Renal pelvis (tissue), 4 donors: ENCODE results near the gene CROCC. TPM values are rescaled to one million over a fixed set of nuclear protein-coding genes. Genes with fewer than 3 reads are reported as not detected.

Experiments used
- DNase-seq: peaks from one replicate; pipeline ENCODE4 v3.0.0-alpha.2; 2013
- polyA plus RNA-seq, 3 donors: library from polyadenylated mRNA; unstranded; fragments of 120-200 nt; gene quantifications; one replicate each; pipeline ENCODE4 v1.2.1, GENCODE V29; 2013; ENCODE audit not compliant: insufficient read length in 3 of 3

Gene CROCC
- polyA plus RNA-seq, 3 donors = 45.4 to 58.6 (median 52.6) TPM

GRCh38 chr1:16965486-16966067 lies 43.8 kb downstream of the CROCC start:
- DNase-seq = no peak

GRCh38 chr1:16966282-16966681 lies 44.6 kb downstream of the CROCC start:
- no peak for DNase-seq

- no peak for DNase-seq
These were observed 45.4 kb downstream of the CROCC start for GRCh38 chr1:16967095-16967575.

GRCh38 chr1:16967962-16968361 lies 46.2 kb downstream of the CROCC start:
- no peak for DNase-seq

GRCh38 chr1:16968372-16968771 lies 46.6 kb downstream of the CROCC start:
- DNase-seq = no peak

- DNase-seq = no peak
These were observed 47.4 kb downstream of the CROCC start for GRCh38 chr1:16969057-16969611.

- DNase-seq = no peak
These were observed 47.9 kb downstream of the CROCC start for GRCh38 chr1:16969651-16970050.

GRCh38 chr1:16970132-16970910 lies 48.6 kb downstream of the CROCC start:
- no peak for DNase-seq

- no peak for DNase-seq
These were observed 49.8 kb downstream of the CROCC start for GRCh38 chr1:16971341-16972188.

GRCh38 chr1:16972189-16972895 lies 50.6 kb downstream of the CROCC start:
- DNase-seq = no peak

GRCh38 chr1:16973215-16973614 lies 51.5 kb downstream of the CROCC start:
- DNase-seq = no peak

GRCh38 chr1:16975211-16975610 lies 53.5 kb downstream of the CROCC start:
- no peak for DNase-seq

GRCh38 chr1:16975838-16976237 lies 54.1 kb downstream of the CROCC start:
- DNase-seq = no peak

GRCh38 chr1:16976966-16977365 lies 55.2 kb downstream of the CROCC start:
- DNase-seq = no peak

GRCh38 chr1:16977377-16977776 lies 55.6 kb downstream of the CROCC start:
- no peak for DNase-seq

GRCh38 chr1:16978139-16978538 lies 56.4 kb downstream of the CROCC start:
- DNase-seq = no peak

GRCh38 chr1:16978567-16979474 lies 57.1 kb downstream of the CROCC start:
- DNase-seq = no peak

- no peak for DNase-seq
These were observed 58.0 kb downstream of the CROCC start for GRCh38 chr1:16979475-16980327.

- no peak for DNase-seq
These were observed 58.9 kb downstream of the CROCC start, which contains the start of gene MFAP2 for GRCh38 chr1:16980473-16981268. Gene MFAP2, minus strand, starts transcription at chr1:16980620. Its CDS starts 2,347 bp downstream, at chr1:16978273.
